Fibroblast of lung (primary cell): Measurements from ENCODE around the gene ONECUT1.

Experiments
- EZH2 ChIP-seq: IDR thresholded peaks from 2 replicates; pipeline ENCODE4 v1.5.1; 2012; ENCODE audit warnings: low read length, control low read depth, mild to moderate bottlenecking; ENCODE audit errors: missing control alignments
- TF ChIP-seq, protein P1 (sequence below), 2 donors: IDR thresholded peaks in 1 of 2; conservative IDR thresholded peaks in 1 of 2; 1 replicate in 1 of 2; 2 replicates in 1 of 2; pipeline ENCODE4 v1.5.1; 2011 to 2012; ENCODE audit warnings: low read length in 2 of 2, control low read depth in 1 of 2, inconsistent platforms in 1 of 2, low read depth in 1 of 2, mild to moderate bottlenecking in 1 of 2

DNA sequence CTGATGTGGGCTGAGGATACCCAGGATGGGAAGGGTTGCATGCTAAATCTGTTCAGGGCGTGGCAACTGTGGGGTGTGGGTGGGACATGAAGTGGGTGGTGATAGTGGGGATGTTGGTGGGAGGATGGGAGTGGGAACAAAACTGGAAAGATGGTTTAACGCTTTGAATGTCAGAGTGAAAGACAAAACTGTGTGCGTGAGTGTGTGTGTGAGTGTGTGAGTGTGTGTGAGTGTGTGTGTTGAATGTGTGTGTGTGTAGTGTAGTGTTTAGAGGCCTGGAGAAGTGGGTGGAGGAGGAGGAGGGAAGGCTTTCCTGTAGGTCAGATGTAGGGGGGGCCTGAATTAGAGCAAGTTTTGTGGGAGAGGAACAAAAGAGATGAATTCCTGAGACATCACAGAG lies 44.2 kb upstream of the ONECUT1 start:
- no peak for TF ChIP-seq EZH2
- TF ChIP-seq, protein P1, sequence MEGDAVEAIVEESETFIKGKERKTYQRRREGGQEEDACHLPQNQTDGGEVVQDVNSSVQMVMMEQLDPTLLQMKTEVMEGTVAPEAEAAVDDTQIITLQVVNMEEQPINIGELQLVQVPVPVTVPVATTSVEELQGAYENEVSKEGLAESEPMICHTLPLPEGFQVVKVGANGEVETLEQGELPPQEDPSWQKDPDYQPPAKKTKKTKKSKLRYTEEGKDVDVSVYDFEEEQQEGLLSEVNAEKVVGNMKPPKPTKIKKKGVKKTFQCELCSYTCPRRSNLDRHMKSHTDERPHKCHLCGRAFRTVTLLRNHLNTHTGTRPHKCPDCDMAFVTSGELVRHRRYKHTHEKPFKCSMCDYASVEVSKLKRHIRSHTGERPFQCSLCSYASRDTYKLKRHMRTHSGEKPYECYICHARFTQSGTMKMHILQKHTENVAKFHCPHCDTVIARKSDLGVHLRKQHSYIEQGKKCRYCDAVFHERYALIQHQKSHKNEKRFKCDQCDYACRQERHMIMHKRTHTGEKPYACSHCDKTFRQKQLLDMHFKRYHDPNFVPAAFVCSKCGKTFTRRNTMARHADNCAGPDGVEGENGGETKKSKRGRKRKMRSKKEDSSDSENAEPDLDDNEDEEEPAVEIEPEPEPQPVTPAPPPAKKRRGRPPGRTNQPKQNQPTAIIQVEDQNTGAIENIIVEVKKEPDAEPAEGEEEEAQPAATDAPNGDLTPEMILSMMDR (conservative IDR thresholded peaks at IDR 0.05 in 1 of 2, IDR thresholded peaks at IDR 0.05 in 1 of 2; ENCODE audit: low read depth in 1 of 2, low read length in 2 of 2): no peak
